SK-N-SH (cell line): Measurements from ENCODE around the gene FGGY.

Experiments used
- CHD2 ChIP-seq: fragments of 150-350 bp; IDR thresholded peaks from 2 replicates; pipeline ENCODE4 v1.6.1; 2018; ENCODE audit warnings: low read length; ENCODE audit not compliant: partially characterized antibody
- CTCF ChIP-seq: fragments of 200-600 bp; sonication (generic); IDR thresholded peaks from 2 replicates; pipeline ENCODE4 v1.6.1; 2017; ENCODE audit warnings: antibody characterized with exemption, mild to moderate bottlenecking, moderate library complexity
- EP300 ChIP-seq, 2 experiments: IDR thresholded peaks; 2 replicates each; pipeline versions ENCODE4 v1.4.0 to v1.6.1; 2012; ENCODE audit warnings: borderline replicate concordance in 1 of 2, low read depth in 1 of 2, low read length in 1 of 2
- FOXM1 ChIP-seq: IDR thresholded peaks from 2 replicates; pipeline ENCODE4 v1.4.0; 2012; ENCODE audit warnings: low read depth, mild to moderate bottlenecking
- GABPA ChIP-seq: IDR thresholded peaks from 2 replicates; pipeline ENCODE4 v1.4.0; 2012; ENCODE audit warnings: low read depth, mild to moderate bottlenecking
- IRF3 ChIP-seq: fragments of 150-350 bp; IDR thresholded peaks from 2 replicates; pipeline ENCODE4 v1.6.1; 2016; ENCODE audit warnings: mild to moderate bottlenecking, low read depth, low read length
- POLR2AphosphoS5 ChIP-seq: IDR thresholded peaks from 2 replicates; pipeline ENCODE4 v1.6.1; 2012; ENCODE audit warnings: low read depth, low read length
- RAD21 ChIP-seq: IDR thresholded peaks from 2 replicates; pipeline ENCODE4 v1.6.1; 2012; ENCODE audit warnings: mild to moderate bottlenecking, low read length
- RXRA ChIP-seq: IDR thresholded peaks from 2 replicates; pipeline ENCODE4 v1.4.0; 2012; ENCODE audit warnings: low read depth, mild to moderate bottlenecking, borderline replicate concordance
- USF1 ChIP-seq: IDR thresholded peaks from 2 replicates; pipeline ENCODE4 v1.4.0; 2012; ENCODE audit warnings: low read depth, borderline replicate concordance
- YY1 ChIP-seq: IDR thresholded peaks from 2 replicates; pipeline ENCODE4 v1.4.0; 2012; ENCODE audit warnings: low read depth, mild to moderate bottlenecking
- ZBTB33 ChIP-seq: IDR thresholded peaks from 2 replicates; pipeline ENCODE4 v1.4.0; 2012; ENCODE audit warnings: low read depth, borderline replicate concordance

- TF ChIP-seq ZBTB33, result no peak
- TF ChIP-seq CHD2, result no peak
- TF ChIP-seq CTCF, result no peak
- no peak for TF ChIP-seq IRF3
- TF ChIP-seq FOXM1, result no peak
- no peak for TF ChIP-seq POLR2AphosphoS5
- TF ChIP-seq RXRA, result no peak
- no peak for TF ChIP-seq RAD21
- TF ChIP-seq YY1, result no peak
- TF ChIP-seq GABPA, result no peak
- no peak for TF ChIP-seq USF1
- TF ChIP-seq EP300 (IDR thresholded peaks at IDR 0.05; ENCODE audit: borderline replicate concordance in 1 of 2, low read depth in 1 of 2, low read length in 1 of 2), result no peak
Measured at GRCh38 chr1:59309795-59310548, 13.1 kb downstream of the FGGY start.
